Fibroblast of gingiva (primary cell): Measurements from ENCODE around the gene REL.
"Not testable (repeated sequence)": the region's sequence is repeated elsewhere in the genome, so short reads cannot be mapped to it uniquely, and the experiment has no call there.

Experiments used
- DNase-seq: peaks from one replicate; pipeline ENCODE4 v3.0.0-alpha.2; 2011; ENCODE audit warnings: low read depth

REL gene

DNA sequence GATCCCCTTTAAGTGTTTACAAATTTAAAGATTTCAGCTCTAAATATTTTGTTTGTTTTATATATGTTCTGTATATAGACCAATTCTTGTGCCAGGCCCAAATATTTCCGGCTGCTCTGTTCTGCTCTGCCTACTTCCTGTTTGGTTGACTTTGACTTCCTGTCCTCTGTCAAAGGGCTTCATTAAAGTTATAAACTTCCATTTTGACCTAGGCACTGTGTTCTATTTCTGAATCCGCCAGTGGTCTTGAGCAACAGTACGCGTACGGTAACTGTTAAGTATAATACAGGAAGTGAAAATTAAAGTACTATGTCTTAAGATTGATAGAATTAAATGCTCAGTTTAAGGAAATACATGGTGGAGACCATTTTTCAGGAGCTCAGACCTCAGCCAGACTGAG is 13.5 kb upstream of the REL start:
- no peak for DNase-seq

DNA sequence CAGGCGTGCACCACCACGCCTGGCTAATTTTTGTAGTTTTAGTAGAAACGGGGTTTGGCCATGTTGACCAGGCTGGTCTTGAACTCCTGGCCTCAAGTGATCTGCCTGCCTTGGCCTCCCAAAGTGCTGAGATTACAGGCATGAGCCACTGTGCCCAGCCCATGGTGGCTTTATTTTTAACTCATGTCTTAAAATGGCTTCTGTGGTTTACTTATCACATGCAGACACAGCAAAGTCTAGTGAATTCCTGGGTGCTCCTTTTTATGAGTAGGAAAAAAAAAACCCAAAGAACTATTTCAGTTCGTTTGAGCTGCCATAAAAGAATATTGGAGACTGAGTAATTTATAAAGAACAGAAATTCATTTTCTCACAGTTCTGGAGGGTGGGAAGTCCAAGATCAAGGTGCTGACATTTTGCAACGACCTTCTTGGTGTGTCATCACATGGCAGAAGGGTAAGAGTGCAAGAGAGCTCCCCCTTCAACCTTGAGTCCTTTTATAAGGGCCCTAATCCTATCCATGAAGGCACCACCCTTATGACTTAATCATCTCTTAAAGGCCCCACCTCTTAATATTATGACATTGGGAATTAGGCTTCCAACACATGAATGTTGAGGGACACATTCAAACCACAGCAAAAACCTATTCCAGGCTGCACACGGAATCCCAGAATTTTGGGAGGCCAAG is 12.6 kb upstream of the REL start:
- no peak for DNase-seq

DNA sequence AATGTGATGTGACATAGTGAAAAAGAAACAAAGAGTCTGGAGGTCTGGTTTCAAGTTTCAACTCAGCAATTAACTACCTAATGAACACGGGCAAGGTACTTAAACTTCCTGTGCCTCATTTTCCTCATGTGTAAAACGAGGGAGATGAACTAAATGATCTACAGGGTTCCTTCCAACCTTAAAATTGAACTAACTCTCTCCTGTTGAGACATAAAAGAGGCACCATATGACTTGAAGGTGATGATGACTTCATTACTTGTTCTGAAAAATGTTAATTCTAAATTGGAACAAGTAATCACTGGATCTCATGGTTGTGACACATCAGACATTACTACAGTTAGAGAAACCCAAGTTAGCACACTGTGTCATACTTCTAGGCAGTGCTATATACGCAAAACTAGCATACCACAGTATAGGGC is 8.9 kb upstream of the REL start:
- DNase-seq: no peak

DNA sequence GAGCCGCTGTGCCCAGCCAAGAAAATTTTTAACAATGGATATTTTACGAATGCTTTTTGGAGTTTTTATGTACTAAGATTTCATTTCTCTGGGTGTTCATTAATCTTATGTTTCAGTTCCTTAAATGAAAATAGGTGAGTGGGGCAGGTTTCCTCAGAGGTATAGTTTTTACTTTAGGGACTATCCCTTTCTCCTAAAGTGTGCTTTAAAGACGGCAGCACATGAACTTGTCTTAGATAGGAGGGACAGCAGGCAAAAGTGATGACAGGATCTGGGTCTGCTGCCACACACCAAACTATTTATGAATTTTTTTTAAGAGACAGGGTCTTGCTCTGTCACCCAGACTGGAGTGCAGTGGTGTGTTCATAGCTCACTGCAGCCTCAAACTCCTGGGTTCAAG is 8.0 kb upstream of the REL start:
- no peak for DNase-seq

DNA sequence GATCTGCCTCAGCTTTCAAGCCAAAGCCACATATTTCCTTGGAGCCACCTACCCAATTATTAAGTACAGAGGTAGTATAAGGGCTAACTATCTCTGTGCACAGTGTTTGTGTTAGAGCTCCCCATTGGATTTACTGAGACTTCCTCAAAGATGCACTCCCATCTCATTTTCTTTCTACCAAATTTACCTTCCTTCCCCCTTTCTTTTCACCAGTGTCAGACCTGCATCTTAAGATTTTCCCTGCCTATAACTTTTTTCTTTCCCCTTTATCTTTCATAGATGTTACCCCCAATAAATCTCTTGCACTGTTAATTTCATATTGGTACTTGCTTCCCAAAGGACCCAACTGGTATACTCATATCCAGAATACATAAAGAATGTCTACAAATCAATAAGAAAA is 5.9 kb upstream of the REL start:
- DNase-seq: no peak

DNA sequence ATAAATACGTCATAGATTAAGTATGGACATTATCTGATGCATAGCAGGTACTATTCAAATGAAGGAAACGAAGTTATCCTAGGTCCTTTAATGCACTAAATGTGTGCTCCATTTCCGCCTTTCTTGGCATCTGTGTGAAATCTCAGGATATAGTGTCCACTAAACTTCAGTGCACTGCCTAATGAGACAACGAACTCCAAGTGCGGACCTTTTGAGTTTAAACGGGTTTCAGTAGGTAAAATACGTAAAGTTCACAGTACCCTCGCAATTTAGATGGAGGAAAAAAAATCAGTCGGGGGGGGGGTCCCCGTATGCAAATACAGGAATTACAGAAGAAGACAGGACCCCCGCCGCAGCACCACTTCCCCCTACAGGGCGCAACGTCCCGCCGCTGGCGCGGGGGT is 729 bp upstream of the REL start:
- peak; percentile 7 for DNase-seq

DNA sequence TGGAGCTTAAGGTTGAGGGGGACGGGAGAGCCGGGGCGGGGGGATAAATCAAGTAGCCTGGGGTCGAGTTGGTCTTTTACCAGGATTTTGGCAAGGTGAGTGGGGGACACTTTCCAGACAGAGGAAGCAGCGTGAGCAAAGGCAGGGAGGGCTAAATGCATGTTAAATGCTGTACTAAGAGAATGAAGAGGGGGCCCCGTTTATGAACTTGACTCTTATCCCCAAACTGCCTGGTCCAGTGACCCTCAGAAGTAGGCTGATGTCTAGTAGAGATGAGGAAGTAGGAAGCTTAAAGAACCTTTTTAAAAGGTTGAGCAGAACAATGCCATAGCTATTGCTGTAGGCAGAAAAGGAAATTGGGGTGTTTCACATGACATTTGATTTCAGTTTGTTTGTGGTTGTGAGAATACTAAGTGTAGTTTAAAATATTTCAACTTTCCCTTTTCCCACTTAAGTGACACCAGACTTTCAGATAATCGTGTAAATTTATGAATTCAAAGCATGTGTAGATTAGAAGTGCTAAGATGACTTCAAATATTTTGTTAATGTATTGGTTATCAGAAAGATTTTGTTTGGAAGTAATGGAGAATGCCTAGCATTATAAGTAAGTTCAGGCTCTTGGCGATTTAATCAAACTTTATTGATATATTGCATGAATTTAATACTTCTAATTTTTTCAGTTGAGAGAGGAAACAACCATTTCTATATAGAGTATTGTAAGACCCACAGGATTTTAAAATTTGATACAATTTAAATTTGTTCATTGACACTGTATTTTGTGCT is 1.8 kb downstream of the REL start:
- DNase-seq: no peak

DNA sequence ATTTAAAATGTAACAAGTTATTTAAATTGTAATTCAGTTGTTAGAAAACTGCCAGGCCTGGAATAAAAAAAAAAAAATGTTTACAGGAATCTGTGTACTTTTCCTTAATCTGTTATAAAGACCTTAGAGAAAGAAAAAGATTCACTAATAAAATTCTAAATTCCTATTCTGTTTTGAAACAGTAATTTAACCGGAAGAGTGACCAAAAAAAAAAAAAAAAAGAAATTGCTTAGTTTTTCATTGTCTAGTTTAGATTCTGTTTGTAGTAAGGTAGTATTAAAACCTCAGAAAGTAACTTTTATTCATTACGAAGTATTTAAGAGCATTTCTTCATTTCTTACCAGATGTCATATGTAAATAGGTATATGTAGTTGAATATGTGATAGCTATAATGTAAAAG is 2.5 kb downstream of the REL start:
- no peak for DNase-seq

DNA sequence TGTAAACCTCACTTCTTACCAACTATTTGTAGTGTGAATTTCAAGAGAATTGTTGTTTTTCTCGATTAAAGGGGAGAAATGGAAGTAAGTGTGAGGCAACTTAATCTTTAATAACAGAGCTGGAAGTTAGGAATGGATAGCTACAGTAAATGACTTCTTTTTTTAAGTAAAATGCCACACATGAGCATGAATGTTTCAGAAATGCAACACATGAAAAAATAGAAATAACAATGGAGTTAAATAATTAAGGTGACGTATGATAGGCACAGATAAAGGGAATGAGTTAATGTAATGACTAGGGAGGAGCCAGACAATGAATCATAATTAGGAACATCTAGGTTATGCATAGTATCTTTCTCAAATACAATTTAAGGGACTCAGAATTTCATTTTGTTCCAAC is 3.4 kb downstream of the REL start:
- no peak for DNase-seq

DNA sequence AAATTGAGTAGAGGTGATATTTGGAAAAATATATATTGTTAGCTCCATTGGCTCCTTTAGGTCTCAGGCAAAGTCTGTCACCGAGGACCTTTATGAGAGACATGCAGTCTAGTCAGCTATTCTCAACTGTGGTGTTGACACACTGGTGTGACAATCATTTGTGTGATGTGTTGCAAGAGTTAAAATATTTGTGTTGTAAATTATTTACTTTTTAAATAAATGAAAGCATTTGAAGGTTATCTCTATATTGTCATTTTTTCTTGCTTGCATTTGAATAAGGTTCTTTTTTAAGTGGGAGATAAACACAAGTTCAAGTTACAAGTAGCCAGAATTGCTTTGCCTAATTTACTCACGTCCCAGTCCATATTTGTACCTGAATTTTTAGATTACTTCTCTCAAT is 4.3 kb downstream of the REL start:
- no peak for DNase-seq

DNA sequence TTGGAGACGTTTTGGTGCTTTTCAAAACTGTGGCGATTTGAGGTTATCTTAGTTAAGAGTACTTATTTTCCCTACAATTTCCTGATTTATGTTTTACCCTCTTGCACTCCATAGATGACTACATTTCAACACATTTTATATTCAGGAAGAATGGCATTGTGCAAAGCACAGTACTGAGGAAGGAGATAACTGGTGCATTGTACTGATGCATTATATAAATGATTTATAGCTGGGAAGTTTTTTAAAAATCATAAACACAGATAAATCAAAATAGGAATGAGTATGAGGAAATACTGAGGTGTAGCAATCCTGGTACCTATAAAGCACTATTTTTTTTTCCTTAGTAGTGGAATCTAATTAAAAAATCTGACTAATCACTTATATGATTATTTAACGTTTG is 5.6 kb downstream of the REL start:
- no peak for DNase-seq

DNA sequence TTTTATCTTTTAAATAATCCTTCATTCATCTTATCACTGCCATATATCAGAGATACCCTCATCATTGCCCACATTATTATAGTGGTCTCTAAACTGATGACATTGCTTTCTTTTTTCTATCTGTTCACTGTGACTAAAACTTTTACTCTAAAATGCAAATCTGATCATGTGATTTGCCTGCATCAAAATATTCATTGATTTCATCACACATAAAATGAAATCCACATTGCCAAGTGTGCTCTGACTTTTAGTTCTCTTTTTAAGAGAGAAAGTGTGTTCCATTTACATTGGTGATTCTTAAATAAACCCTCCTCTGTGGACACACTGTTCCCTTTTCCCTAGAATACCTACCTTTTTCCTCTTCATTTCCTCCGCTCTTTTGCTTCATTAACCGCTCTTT is 7.5 kb downstream of the REL start:
- DNase-seq: peak; percentile 4

DNA sequence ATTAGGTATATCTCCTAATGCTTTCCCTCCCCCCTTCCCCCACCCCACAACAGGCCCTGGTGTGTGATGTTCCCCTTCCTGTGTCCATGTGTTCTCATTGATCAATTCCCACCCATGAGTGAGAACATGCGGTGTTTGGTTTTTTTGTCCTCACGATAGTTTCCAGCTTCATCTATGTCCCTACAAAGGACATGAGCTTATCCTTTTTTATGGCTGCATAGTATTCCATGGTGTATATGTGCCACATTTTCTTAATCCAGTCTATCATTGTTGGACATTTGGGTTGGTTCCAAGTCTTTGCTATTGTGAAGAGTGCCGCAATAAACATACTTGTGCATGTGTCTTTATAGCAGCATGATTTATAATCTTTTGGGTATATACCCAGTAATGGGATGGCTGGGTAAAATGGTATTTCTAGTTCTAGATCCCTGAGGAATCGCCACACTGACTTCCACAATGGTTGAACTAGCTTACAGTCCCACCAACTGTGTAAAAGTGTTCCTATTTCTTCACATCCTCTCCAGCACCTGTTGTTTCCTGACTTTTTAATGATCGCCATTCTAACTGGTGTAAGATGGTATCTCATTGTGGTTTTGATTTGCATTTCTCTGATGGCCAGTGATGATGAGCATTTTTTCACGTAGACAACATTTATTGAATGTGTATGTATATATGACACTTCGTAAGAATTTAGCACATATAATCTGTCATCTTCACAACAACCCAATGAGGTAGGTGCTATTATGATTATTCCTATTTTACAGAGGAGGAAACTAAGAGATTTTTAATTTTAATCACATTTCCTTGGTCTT is 8.4 kb downstream of the REL start:
- not testable (repeated sequence) for DNase-seq

DNA sequence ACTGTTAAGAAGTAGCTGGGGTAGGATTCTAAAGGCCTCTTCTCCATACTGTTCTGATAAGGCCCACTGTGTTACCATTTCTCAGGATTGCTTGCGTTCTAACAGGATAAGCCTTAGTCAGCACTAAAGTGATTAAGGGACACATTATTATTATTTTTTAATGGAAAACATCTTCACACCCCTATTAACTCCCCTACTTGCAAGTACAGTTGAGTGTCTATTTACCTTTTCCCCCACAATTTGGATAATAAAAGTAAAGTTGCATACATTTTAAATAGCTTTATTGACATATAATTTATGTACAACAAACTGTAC is 9.0 kb downstream of the REL start:
- no peak for DNase-seq

DNA sequence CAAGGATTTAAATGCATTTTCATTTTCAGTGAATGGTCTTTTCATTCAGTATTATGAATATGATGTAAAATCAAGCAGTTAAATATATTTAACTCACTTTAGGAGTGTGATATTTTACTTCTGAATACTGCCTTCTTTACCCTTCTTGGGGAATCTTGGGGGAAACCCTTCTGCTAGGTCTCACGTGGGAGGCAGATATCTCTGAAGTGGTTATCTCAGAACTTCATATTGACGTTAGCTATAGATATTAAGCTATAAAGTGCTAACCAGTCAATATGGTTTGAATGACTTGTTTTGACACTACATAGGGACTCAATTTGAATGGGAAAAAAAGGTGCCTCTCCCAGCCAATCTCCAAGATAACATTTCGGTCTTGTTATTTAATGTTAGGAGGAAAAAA is 9.8 kb downstream of the REL start:
- DNase-seq: no peak

DNA sequence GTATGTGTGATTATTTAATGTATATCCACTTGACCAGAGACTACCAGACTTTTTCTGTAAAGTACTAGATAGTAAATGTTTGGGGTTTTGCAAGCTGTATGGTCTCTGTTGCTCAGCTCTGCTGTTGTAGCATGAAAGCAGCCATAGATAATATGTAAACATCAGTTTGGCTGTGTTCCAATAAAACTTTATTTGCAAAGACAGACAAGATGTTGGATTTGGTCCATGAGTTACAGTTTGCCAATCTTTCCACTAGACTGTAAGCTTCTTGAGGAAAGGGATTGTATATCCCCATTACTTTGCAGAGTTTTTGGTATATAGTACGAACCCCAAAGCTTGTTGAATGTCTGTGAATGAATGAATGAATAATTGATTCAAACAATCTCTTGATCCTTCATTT is 17.2 kb downstream of the REL start:
- no peak for DNase-seq

DNA sequence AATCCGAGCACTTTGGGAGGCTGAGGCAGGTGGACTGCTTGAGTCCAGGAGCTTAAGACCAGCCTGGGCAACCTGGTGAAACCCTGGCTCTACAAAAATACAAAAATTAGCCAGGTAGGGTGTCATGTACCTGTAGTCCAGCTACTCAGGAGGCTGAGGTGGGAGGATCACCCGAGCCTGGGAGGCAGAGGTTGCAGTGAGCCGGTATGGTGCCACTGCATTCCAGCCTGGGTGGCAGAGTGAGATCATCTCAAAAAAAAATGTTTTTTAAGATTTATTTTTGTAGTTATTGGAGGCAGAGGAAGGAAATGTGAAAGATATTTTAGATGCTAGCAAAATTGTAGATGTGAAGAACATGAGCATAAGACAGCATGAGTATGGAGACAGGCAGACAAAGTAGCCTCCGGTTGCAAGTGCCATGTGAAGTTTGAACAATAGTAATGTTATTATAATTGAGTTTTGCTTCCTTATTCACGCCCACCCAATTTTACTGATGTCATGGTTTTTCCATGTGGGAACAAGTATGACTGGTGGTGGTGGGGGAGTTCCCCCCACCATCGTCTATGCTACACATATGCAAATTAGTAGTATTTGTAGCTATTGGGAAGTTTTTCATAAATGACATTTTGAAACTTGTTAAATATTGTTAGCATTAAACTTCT is 18.0 kb downstream of the REL start:
- DNase-seq: no peak

DNA sequence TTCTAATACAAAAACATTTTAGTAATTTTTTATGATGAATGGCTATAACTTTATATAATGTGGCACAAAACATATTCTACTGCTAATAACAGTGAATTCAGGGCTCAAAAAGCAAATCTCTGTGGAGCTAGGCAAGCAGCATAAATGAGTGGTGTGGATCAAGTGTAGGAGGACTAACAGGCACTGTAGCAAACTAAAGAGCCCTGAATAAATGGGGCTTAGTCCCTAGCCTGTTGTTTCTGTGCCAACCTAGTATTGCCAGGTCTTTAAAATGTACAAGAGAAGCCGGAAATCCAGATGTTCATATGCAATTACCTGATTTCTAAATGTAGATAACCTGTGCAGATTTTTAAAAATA is 18.5 kb downstream of the REL start:
- DNase-seq: no peak

DNA sequence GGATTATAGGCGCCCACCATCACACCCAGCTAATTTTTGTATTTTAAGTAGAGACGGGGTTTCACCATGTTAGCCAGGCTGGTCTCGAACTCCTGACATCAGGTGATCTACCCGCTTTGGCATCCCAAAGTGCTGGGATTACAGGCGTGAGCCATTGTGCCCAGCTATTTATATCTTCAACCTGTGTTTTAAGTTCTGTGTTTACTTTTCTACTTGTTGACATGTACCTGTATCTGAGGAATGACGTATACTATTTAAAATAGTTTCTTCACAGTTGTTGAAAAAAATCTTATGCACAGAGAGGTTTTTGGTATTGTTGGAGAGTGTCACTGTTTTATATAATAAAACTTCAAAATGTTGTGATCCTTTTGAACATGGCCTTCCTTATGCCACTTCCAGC is 19.9 kb downstream of the REL start:
- DNase-seq: not testable (repeated sequence)

DNA sequence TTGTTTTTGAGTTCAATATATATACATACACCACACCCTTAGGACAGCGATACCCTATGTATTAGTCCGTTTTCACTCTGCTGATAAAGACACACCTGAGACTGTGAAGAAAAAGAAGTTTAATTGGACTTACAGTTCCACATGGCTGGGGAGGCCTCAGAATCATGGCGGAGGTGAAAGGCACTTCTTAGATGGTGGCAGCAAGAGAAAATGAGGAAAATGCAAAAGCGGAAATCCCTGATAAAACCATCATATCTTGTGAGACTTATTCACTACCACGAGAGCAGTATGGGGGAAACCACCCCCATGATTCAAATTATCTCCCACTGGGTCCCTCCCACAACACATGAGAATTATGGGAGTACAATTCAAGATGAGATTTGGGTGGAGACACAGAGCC is 24.5 kb downstream of the REL start:
- DNase-seq: not testable (repeated sequence)

DNA sequence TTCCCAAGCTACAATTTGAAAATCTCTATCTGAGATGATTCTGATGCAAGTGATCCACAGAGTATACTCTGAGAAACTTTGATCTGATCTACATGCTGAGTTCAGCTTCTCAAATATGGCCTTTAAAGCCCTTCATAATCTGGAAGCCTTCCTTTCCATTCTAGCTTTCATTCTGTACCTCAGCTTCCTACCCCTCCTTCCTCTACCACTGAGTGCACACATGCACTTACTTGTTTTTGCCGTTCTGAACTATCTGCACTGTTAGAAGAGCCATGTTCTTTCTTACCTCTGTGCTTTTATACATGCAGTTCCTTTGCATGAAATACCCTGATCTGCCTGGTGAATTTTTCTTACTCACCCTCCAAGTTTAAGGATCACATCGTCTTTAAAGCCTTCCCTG is 25.0 kb downstream of the REL start:
- DNase-seq: no peak

DNA sequence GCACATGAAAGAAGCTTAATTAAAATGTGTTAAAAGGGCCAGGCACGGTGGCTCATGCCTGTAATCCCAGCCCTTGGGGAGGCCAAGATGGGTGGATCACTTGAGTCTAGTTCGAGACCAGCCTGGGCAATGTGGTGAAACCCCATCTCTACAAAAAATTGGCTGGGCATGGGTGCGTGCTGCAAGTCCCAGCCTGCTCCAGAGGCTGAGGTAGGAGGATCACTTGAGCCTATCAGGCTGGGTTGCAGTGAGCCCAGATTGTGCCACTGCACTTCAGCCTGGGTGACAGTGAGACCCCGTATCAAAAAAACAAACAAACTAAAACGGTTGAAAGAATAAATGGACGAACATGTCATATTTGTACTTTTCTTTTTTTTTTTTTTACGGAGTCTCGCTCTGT is 26.0 kb downstream of the REL start:
- no peak for DNase-seq
